SK-N-SH (cell line): ENCODE measurements around the gene USHBP1. TPM values are rescaled to one million over a fixed set of nuclear protein-coding genes. Genes with fewer than 3 reads are reported as not detected.

Source experiments
- CTCF ChIA-PET: fragments of 300-600, 350-600 bp; formaldehyde crosslinking; extraction: SDS; loops from one replicate; lab custom pipeline; 2021; lab: Yijun Ruan, JAX
- POLR2A ChIA-PET: fragments of 350-600 bp; sonication (Branson Sonifier 250); formaldehyde crosslinking; extraction: SDS; loops from one replicate; lab custom pipeline; 2020; ENCODE audit warnings: antibody characterized with exemption, inconsistent platforms; lab: Yijun Ruan, JAX
- DNase-seq: peaks from one replicate; pipeline ENCODE4 v3.0.0; 2012
- H2AFZ ChIP-seq: fragments of 200-600 bp; sonication (generic); 2 replicates; pipeline ENCODE4 v1.8.1; 2016; ENCODE audit warnings: antibody characterized with exemption, mild to moderate bottlenecking, low read depth
- H3F3A ChIP-seq: fragments of 200-600 bp; sonication (generic); replicated peaks from 2 replicates; pipeline ENCODE3; 2016; ENCODE audit warnings: antibody characterized with exemption, mild to moderate bottlenecking; ENCODE audit not compliant: insufficient read depth
- H3K27ac ChIP-seq, 2 experiments: fragments of 200-500 bp in 1 of 2; fragments of 200-600 bp in 1 of 2; sonication (Bioruptor generic) in 1 of 2; sonication (generic), shearing (Covaris generic) in 1 of 2; 2 replicates each; pipeline versions ENCODE4 v1.5.1 to v1.6.1; 2014 to 2016; ENCODE audit warnings: low read depth in 2 of 2, inconsistent platforms in 1 of 2, low read length in 1 of 2, mild to moderate bottlenecking in 1 of 2, mixed read lengths in 1 of 2
- H3K27me3 ChIP-seq: fragments of 200-600 bp; sonication (generic), shearing (Covaris generic); 2 replicates; pipeline ENCODE4 v1.6.1; 2016; ENCODE audit warnings: mixed run types; ENCODE audit not compliant: insufficient read depth
- H3K36me3 ChIP-seq, 2 experiments: fragments of 200-500 bp in 1 of 2; fragments of 200-600 bp in 1 of 2; sonication (Bioruptor generic) in 1 of 2; sonication (generic) in 1 of 2; replicated peaks in 1 of 2; 2 replicates each; pipeline versions ENCODE3 to v1.5.1; 2014 to 2016; ENCODE audit warnings: low read length in 1 of 2, mild to moderate bottlenecking in 1 of 2; ENCODE audit not compliant: insufficient read depth in 2 of 2, control insufficient read depth in 1 of 2
- H3K4me1 ChIP-seq, 2 experiments: fragments of 200-500 bp in 1 of 2; fragments of 200-600 bp in 1 of 2; sonication (Bioruptor generic) in 1 of 2; sonication (generic), shearing (Covaris generic) in 1 of 2; 2 replicates each; pipeline versions ENCODE4 v1.5.1 to v1.6.1; 2014 to 2016; ENCODE audit warnings: low read depth in 1 of 2, low read length in 1 of 2, mixed run types in 1 of 2; ENCODE audit not compliant: insufficient read depth in 2 of 2, control insufficient read depth in 1 of 2
- H3K4me2 ChIP-seq: fragments of 200-600 bp; sonication (generic), shearing (Covaris generic); 2 replicates; pipeline ENCODE4 v1.6.1; 2017; ENCODE audit warnings: mixed run types
- H3K4me3 ChIP-seq, 2 experiments: fragments of 200-500 bp in 1 of 2; fragments of 200-600 bp in 1 of 2; sonication (Bioruptor generic) in 1 of 2; sonication (generic), shearing (Covaris generic) in 1 of 2; 2 replicates each; pipeline versions ENCODE4 v1.5.1 to v1.8.1; 2014 to 2016; ENCODE audit warnings: low read depth in 2 of 2, inconsistent platforms in 1 of 2, low read length in 1 of 2, mild to moderate bottlenecking in 1 of 2, mixed read lengths in 1 of 2, moderate library complexity in 1 of 2
- H3K79me2 ChIP-seq: fragments of 200-600 bp; sonication (generic); 2 replicates; pipeline ENCODE4 v1.8.1; 2017; ENCODE audit warnings: mild to moderate bottlenecking; ENCODE audit not compliant: insufficient read depth
- H3K9ac ChIP-seq: fragments of 200-600 bp; sonication (generic); 2 replicates; pipeline ENCODE4 v1.6.1; 2017; ENCODE audit warnings: mixed run types
- H3K9me2 ChIP-seq: fragments of 200-600 bp; sonication (generic); 2 replicates; pipeline ENCODE4 v1.6.1; 2017; ENCODE audit warnings: mixed run types
- H3K9me3 ChIP-seq: fragments of 200-600 bp; sonication (generic); 2 replicates; pipeline ENCODE4 v1.6.1; 2017; ENCODE audit warnings: mixed run types, mild to moderate bottlenecking, moderate library complexity
- H4K20me1 ChIP-seq: fragments of 200-600 bp; sonication (generic); 2 replicates; pipeline ENCODE4 v1.6.1; 2017; ENCODE audit warnings: mild to moderate bottlenecking, mixed run types; ENCODE audit not compliant: insufficient read depth
- CTCF ChIP-seq: fragments of 200-600 bp; sonication (generic); IDR thresholded peaks from 2 replicates; pipeline ENCODE4 v1.6.1; 2017; ENCODE audit warnings: antibody characterized with exemption, mild to moderate bottlenecking, moderate library complexity
- FOSL2 ChIP-seq: IDR thresholded peaks from 2 replicates; pipeline ENCODE4 v1.4.0; 2012; ENCODE audit warnings: low read depth, mild to moderate bottlenecking, moderate library complexity, borderline replicate concordance
- FOXJ3 ChIP-seq: sonication (generic); formaldehyde crosslinking; IDR thresholded peaks from 2 replicates; pipeline ENCODE4 v1.5.1; 2020; ENCODE audit warnings: mild to moderate bottlenecking, missing genetic modification reagents
- IRF3 ChIP-seq: fragments of 150-350 bp; IDR thresholded peaks from 2 replicates; pipeline ENCODE4 v1.6.1; 2016; ENCODE audit warnings: mild to moderate bottlenecking, low read depth, low read length
- MAX ChIP-seq: IDR thresholded peaks from 2 replicates; pipeline ENCODE4 v1.4.0; 2012; ENCODE audit warnings: low read depth
- NFIC ChIP-seq: IDR thresholded peaks from 2 replicates; pipeline ENCODE4 v1.4.0; 2012; ENCODE audit warnings: borderline replicate concordance
- POLR2AphosphoS5 ChIP-seq: IDR thresholded peaks from 2 replicates; pipeline ENCODE4 v1.6.1; 2012; ENCODE audit warnings: low read depth, low read length
- RAD21 ChIP-seq: IDR thresholded peaks from 2 replicates; pipeline ENCODE4 v1.6.1; 2012; ENCODE audit warnings: mild to moderate bottlenecking, low read length
- RCOR1 ChIP-seq: fragments of 150-350 bp; IDR thresholded peaks from 2 replicates; pipeline ENCODE4 v1.6.1; 2017; ENCODE audit warnings: antibody characterized with exemption, low read length
- REST ChIP-seq: IDR thresholded peaks from 2 replicates; pipeline ENCODE4 v1.6.1; 2012; ENCODE audit warnings: mild to moderate bottlenecking, low read depth, low read length, moderate library complexity
- SIN3A ChIP-seq: IDR thresholded peaks from 2 replicates; pipeline ENCODE4 v1.6.1; 2012; ENCODE audit warnings: low read depth, mild to moderate bottlenecking, low read length, moderate library complexity, borderline replicate concordance
- TCF12 ChIP-seq: IDR thresholded peaks from 2 replicates; pipeline ENCODE4 v1.4.0; 2012
- TEAD4 ChIP-seq: IDR thresholded peaks from 2 replicates; pipeline ENCODE4 v1.4.0; 2012; ENCODE audit warnings: mild to moderate bottlenecking, borderline replicate concordance; ENCODE audit not compliant: insufficient read depth
- USF2 ChIP-seq: fragments of 150-350 bp; IDR thresholded peaks from 2 replicates; pipeline ENCODE4 v1.6.1; 2017; ENCODE audit warnings: antibody characterized with exemption, low read length, low read depth, borderline replicate concordance
- YY1 ChIP-seq: IDR thresholded peaks from 2 replicates; pipeline ENCODE4 v1.4.0; 2012; ENCODE audit warnings: low read depth, mild to moderate bottlenecking
- ZBTB33 ChIP-seq: IDR thresholded peaks from 2 replicates; pipeline ENCODE4 v1.4.0; 2012; ENCODE audit warnings: low read depth, borderline replicate concordance
- WGBS: methylation state at CpG from one replicate; pipeline ENCODE4 v1.1.6; 2017; ENCODE audit warnings: low lambda C conversion rate; 5-methylcytosine and 5-hydroxymethylcytosine counted together
- polyA plus RNA-seq, 3 experiments: library from polyadenylated mRNA; depleted of rRNA; stranded (reverse); fragments of >200 nt; gene quantifications; 2 replicates each; pipeline ENCODE4 v1.2.3, GENCODE V29; 2012

The USHBP1 gene
- polyA plus RNA-seq, 1 of the 3 experiments (the other 2 are of a cell fraction) = 0.03 TPM

GRCh38 chr19:17237747-17238706 is 26.5 kb downstream of the USHBP1 start (continued):
- TF ChIP-seq REST (no peak), IRF3 (no peak)

- ChIA-PET CTCF (interaction anchor here (0.6 to 4.4 kb wide), 2 partner anchors 28 to 45 kb away, joined by 3 to 29 read pairs; partner anchors contain the start of gene ANKLE1), POLR2A (no interaction called here)
Observed at GRCh38 chr19:17236811-17237543, 27.6 kb downstream of the USHBP1 start.

More at GRCh38 chr19:17236811-17237543, 27.6 kb downstream of the USHBP1 start:
- 95% methylated on average over 18 of the region's 18 CpGs for WGBS
- H3F3A ChIP-seq = peaks cover 16% of the 10 kb centered on the region
- no peaks in the 10 kb centered on the region for H3K9me2 ChIP-seq
- H4K20me1 ChIP-seq = peaks cover 20% of the 10 kb centered on the region
- H3K9ac ChIP-seq = no peak overlapping the region
- H3K36me3 ChIP-seq = peaks cover 10 to 12% of the 10 kb centered on the region in 2 experiments
- H3K79me2 ChIP-seq = peaks cover 78% of the 10 kb centered on the region
- peaks cover 13 to 24% of the 10 kb centered on the region in 2 experiments; a peak in 3 of 4 replicates for H3K4me1 ChIP-seq
- H3K27me3 ChIP-seq = no peaks in the 10 kb centered on the region
- no peaks in the 10 kb centered on the region for H3K9me3 ChIP-seq
- no peak overlapping the region for H2AFZ ChIP-seq
- H3K4me2 ChIP-seq = peak overlapping the region; percentile 59; the same call in 1 of the 2 replicates
- no peak overlapping the region for H3K4me3 ChIP-seq
- H3K27ac ChIP-seq = peak overlapping the region; percentile 48 to 84; a peak in 3 of 4 replicates
- no peak for DNase-seq
- TF ChIP-seq YY1 (no peak), TCF12 (no peak), CTCF (no peak), SIN3A (no peak), RCOR1 (no peak), USF2 (no peak), POLR2AphosphoS5 (no peak), ZBTB33 (no peak), NFIC (no peak), TEAD4 (no peak), MAX (no peak), RAD21 (no peak), FOSL2 (no peak), FOXJ3 (CRISPR knock-in tag) (no peak)
- TF ChIP-seq, all 33 proteins: peak for 0
